GM13977 (cell line): ENCODE data around the gene HMOX1.
A peak's percentile ranks its signal among the peaks of the same experiment; 100 is the strongest.
"Not testable (repeated sequence)": the region's sequence is repeated elsewhere in the genome, so short reads cannot be mapped to it uniquely, and the experiment has no call there.

ENCODE experiments used
- DNase-seq: peaks from one replicate; pipeline ENCODE4 v3.0.0; 2012; ENCODE audit warnings: low spot score
- CTCF ChIP-seq: IDR thresholded peaks from 2 replicates; pipeline ENCODE4 v1.5.1; 2012; ENCODE audit warnings: mild to moderate bottlenecking, control low read depth; ENCODE audit not compliant: insufficient read depth; ENCODE audit errors: extremely low read depth, missing control alignments
- in situ Hi-C: fragments of 300-500 bp; cut with MboI; formaldehyde crosslinking; loops from one replicate; pipeline ENCODE4 v1.12.0; 2022; ENCODE audit warnings: low sequenced_read_pairs, low pct_unique_long_range_greater_than_20kb, mixed read lengths, inconsistent platforms; ENCODE audit not compliant: unreplicated experiment

Gene HMOX1

GRCh38 chr22:35359380-35360065 is 21.4 kb upstream of the HMOX1 start:
- TF ChIP-seq CTCF: no peak
- no peak for DNase-seq
- in situ Hi-C loops: loop anchor here (10.0 kb wide), 2 partner anchors 225 to 765 kb away; no protein-coding TSS in a partner anchor

GRCh38 chr22:35361001-35361558 is 19.8 kb upstream of the HMOX1 start:
- DNase-seq: no peak
- no peak for TF ChIP-seq CTCF
- in situ Hi-C loops: no loop called here

GRCh38 chr22:35363566-35364086 is 17.3 kb upstream of the HMOX1 start:
- no peak for TF ChIP-seq CTCF
- in situ Hi-C loops: no loop called here
- DNase-seq: no peak

- in situ Hi-C loops, DNase-seq: not testable (repeated sequence)
Measured at GRCh38 chr22:35364230-35364629, 16.7 kb upstream of the HMOX1 start.

- DNase-seq: no peak
- TF ChIP-seq CTCF: peak; percentile 14
- in situ Hi-C loops: no loop called here
Measured at GRCh38 chr22:35367331-35367886, 13.5 kb upstream of the HMOX1 start.

- no peak for DNase-seq
- TF ChIP-seq CTCF: no peak
- in situ Hi-C loops: no loop called here
Measured at GRCh38 chr22:35368386-35368785, 12.5 kb upstream of the HMOX1 start.

GRCh38 chr22:35369996-35370395 is 10.9 kb upstream of the HMOX1 start:
- in situ Hi-C loops: no loop called here
- no peak for DNase-seq
- TF ChIP-seq CTCF: no peak
